CD4-positive, alpha-beta T cell treated with Interleukin-15 for 4 hours (primary cell): ENCODE measurements around the gene THSD4.
"Not testable (repeated sequence)": the region's sequence is repeated elsewhere in the genome, so short reads cannot be mapped to it uniquely, and the experiment has no call there.

Experiments used
- DNase-seq: peaks from one replicate; pipeline ENCODE4 v3.0.0-alpha.2; 2020; ENCODE audit warnings: low spot score

THSD4 gene

GRCh38 chr15:71149646-71150557, 34.6 kb downstream of the THSD4 start:
- no peak for DNase-seq

GRCh38 chr15:71151081-71151480, 35.8 kb downstream of the THSD4 start:
- DNase-seq: no peak

- no peak for DNase-seq
These were observed 37.3 kb downstream of the THSD4 start for GRCh38 chr15:71152542-71152941.

- no peak for DNase-seq
These were observed 38.7 kb downstream of the THSD4 start for GRCh38 chr15:71153823-71154524.

- no peak for DNase-seq
These were observed 39.4 kb downstream of the THSD4 start for GRCh38 chr15:71154607-71155200.

- no peak for DNase-seq
These were observed 40.3 kb downstream of the THSD4 start for GRCh38 chr15:71155534-71155933.

GRCh38 chr15:71160976-71161375, 45.7 kb downstream of the THSD4 start:
- no peak for DNase-seq

GRCh38 chr15:71162309-71162708, 47.0 kb downstream of the THSD4 start:
- no peak for DNase-seq

GRCh38 chr15:71164606-71165005, 49.3 kb downstream of the THSD4 start:
- DNase-seq: not testable (repeated sequence)

GRCh38 chr15:71167445-71168165, 52.3 kb downstream of the THSD4 start:
- no peak for DNase-seq

- no peak for DNase-seq
These were observed 53.0 kb downstream of the THSD4 start for GRCh38 chr15:71168166-71168834.

GRCh38 chr15:71170163-71170562, 54.9 kb downstream of the THSD4 start:
- no peak for DNase-seq

GRCh38 chr15:71171195-71171594, 55.9 kb downstream of the THSD4 start:
- no peak for DNase-seq

GRCh38 chr15:71174360-71174759, 59.1 kb downstream of the THSD4 start:
- not testable (repeated sequence) for DNase-seq

- DNase-seq: no peak
These were observed 65.9 kb downstream of the THSD4 start for GRCh38 chr15:71180986-71181853.

GRCh38 chr15:71182522-71182921, 67.3 kb downstream of the THSD4 start:
- no peak for DNase-seq

- no peak for DNase-seq
These were observed 67.8 kb downstream of the THSD4 start for GRCh38 chr15:71183063-71183462.

GRCh38 chr15:71185706-71186105, 70.4 kb downstream of the THSD4 start:
- DNase-seq: no peak

- DNase-seq: no peak
These were observed 71.0 kb downstream of the THSD4 start for GRCh38 chr15:71186267-71186666.

- DNase-seq: no peak
These were observed 71.8 kb downstream of the THSD4 start for GRCh38 chr15:71187078-71187477.

- no peak for DNase-seq
These were observed 72.3 kb downstream of the THSD4 start for GRCh38 chr15:71187526-71187925.
